DMS79 treated with DMSO at 0.1 percent for 48 hours (cell line): ENCODE measurements around the gene NT5DC1.
"Not testable (repeated sequence)": the region's sequence is repeated elsewhere in the genome, so short reads cannot be mapped to it uniquely, and the experiment has no call there.

Experiments used
- DNase-seq: peaks from one replicate; lab custom pipeline; 2025; lab: John Stamatoyannopoulos, UW

The NT5DC1 gene

GRCh38 chr6:116090251-116090650, 10.4 kb upstream of the NT5DC1 start:
- no peak for DNase-seq

- no peak for DNase-seq
Observed at GRCh38 chr6:116094041-116094440, 6.6 kb upstream of the NT5DC1 start.

GRCh38 chr6:116096048-116096759, 4.4 kb upstream of the NT5DC1 start:
- DNase-seq: not testable (repeated sequence)

GRCh38 chr6:116096979-116097816, 3.5 kb upstream of the NT5DC1 start:
- no peak for DNase-seq

- DNase-seq: no peak
Observed at GRCh38 chr6:116099036-116099435, 1.6 kb upstream of the NT5DC1 start.

GRCh38 chr6:116101302-116101718, 657 bp downstream of the NT5DC1 start:
- DNase-seq: no peak

- no peak for DNase-seq
Observed at GRCh38 chr6:116101790-116102189, 1.1 kb downstream of the NT5DC1 start.

GRCh38 chr6:116102873-116103272, 2.2 kb downstream of the NT5DC1 start:
- no peak for DNase-seq

- no peak for DNase-seq
Observed at GRCh38 chr6:116104636-116105035, 4.0 kb downstream of the NT5DC1 start.

GRCh38 chr6:116105247-116105646, 4.6 kb downstream of the NT5DC1 start:
- no peak for DNase-seq

GRCh38 chr6:116106146-116106545, 5.5 kb downstream of the NT5DC1 start:
- no peak for DNase-seq

- DNase-seq: no peak
Observed at GRCh38 chr6:116108836-116109235, 8.2 kb downstream of the NT5DC1 start.

GRCh38 chr6:116111552-116112528, 11.2 kb downstream of the NT5DC1 start:
- DNase-seq: no peak

GRCh38 chr6:116113386-116113785, 12.7 kb downstream of the NT5DC1 start:
- DNase-seq: no peak

GRCh38 chr6:116115781-116116180, 15.1 kb downstream of the NT5DC1 start:
- no peak for DNase-seq

- DNase-seq: no peak
Observed at GRCh38 chr6:116118608-116119007, 18.0 kb downstream of the NT5DC1 start.

- no peak for DNase-seq
Observed at GRCh38 chr6:116120430-116120829, 19.8 kb downstream of the NT5DC1 start.

- no peak for DNase-seq
Observed at GRCh38 chr6:116126032-116126431, 25.4 kb downstream of the NT5DC1 start, which contains the start of gene COL10A1. Gene COL10A1 (minus strand): TSS chr6:116126132. CDS start chr6:116125492, 640 bp downstream.

GRCh38 chr6:116127771-116128493, 27.3 kb downstream of the NT5DC1 start:
- no peak for DNase-seq

GRCh38 chr6:116133453-116133852, 32.8 kb downstream of the NT5DC1 start:
- DNase-seq: no peak

- no peak for DNase-seq
Observed at GRCh38 chr6:116136373-116136772, 35.7 kb downstream of the NT5DC1 start.
